ENCODE measurements around the gene TPK1. TPM values are rescaled to one million over a fixed set of nuclear protein-coding genes. Genes with fewer than 3 reads are reported as not detected.
A peak's percentile ranks its signal among the peaks of the same experiment; 100 is the strongest.
"Not testable (repeated sequence)": the region's sequence is repeated elsewhere in the genome, so short reads cannot be mapped to it uniquely, and the experiment has no call there.

The TPK1 gene
- total and polyA plus RNA-seq, 7 experiments from 2014 or later, result 18.2 to 32.9 (median 26.3) TPM

- peaks cover 0 to 15% (median 11%) of the 10 kb centered on the region in 7 donors for H3K4me1 Mint-ChIP-seq
- Histone ChIP-seq H3K9me3 (ENCODE audit: control insufficient read depth in 2 of 3, low read length in 3 of 3) (no peaks in the 10 kb centered on the region), H3K36me3 (ENCODE audit: control insufficient read depth in 2 of 3, insufficient read depth in 3 of 3, low read length in 3 of 3) (no peaks in the 10 kb centered on the region), H3K27ac (ENCODE audit: low read depth, low read length) (no peak overlapping the region), H3K4me1 (ENCODE audit: control insufficient read depth in 2 of 2, insufficient read depth in 2 of 2, low read length in 2 of 2) (no peaks in the 10 kb centered on the region), H3K4me3 (ENCODE audit: low read length) (no peak overlapping the region), H3K27me3 (ENCODE audit: control insufficient read depth in 2 of 2, insufficient read depth in 2 of 2, low read length in 2 of 2) (no peaks in the 10 kb centered on the region)
- ChIA-PET POLR2A (no interaction called here), CTCF (interaction anchor here (1.1 kb wide), 1 partner anchor 100 kb away, joined by 3 read pairs; the partner anchor contains the start of gene TPK1)
- intact Hi-C loops (cut with micrococcal nuclease), result loop anchor here in 1 of 2 donors (5.0 kb wide), 1 partner anchor 187 kb away; no protein-coding TSS in a partner anchor
- no peak overlapping the region for H3K4me3 Mint-ChIP-seq
- no peaks in the 10 kb centered on the region for H3K27me3 Mint-ChIP-seq
- no peaks in the 10 kb centered on the region for H3K9me3 Mint-ChIP-seq
- peak overlapping the region in 1 of 9 donors; percentile 46 for H3K27ac Mint-ChIP-seq
- DNase-seq, result no peak
- peaks cover 0 to 20% (median 0%) of the 10 kb centered on the region in 5 donors for H3K36me3 Mint-ChIP-seq
- ATAC-seq, result no peak
Measured at GRCh38 chr7:144735505-144736276, 100.2 kb downstream of the TPK1 start.

- Mint-ChIP-seq H3K27ac (no peak overlapping the region), H3K4me1 (peaks cover 0 to 4% (median 0%) of the 10 kb centered on the region in 7 donors), H3K27me3 (no peaks in the 10 kb centered on the region), H3K36me3 (peaks cover 0 to 25% (median 12%) of the 10 kb centered on the region in 5 donors), H3K4me3 (no peak overlapping the region), H3K9me3 (no peaks in the 10 kb centered on the region)
- ATAC-seq, result no peak
- H3K27me3 ChIP-seq (ENCODE audit: control insufficient read depth in 2 of 2, insufficient read depth in 2 of 2, low read length in 2 of 2), result no peaks in the 10 kb centered on the region
- intact Hi-C loops (cut with micrococcal nuclease), result no loop called here
- POLR2A ChIA-PET, result no interaction called here
- no peak for DNase-seq
- no peak overlapping the region for H3K27ac ChIP-seq (ENCODE audit: low read depth, low read length)
- CTCF ChIA-PET, result no interaction called here
- no peaks in the 10 kb centered on the region for H3K9me3 ChIP-seq (ENCODE audit: control insufficient read depth in 2 of 3, low read length in 3 of 3)
- H3K4me3 ChIP-seq (ENCODE audit: low read length), result no peak overlapping the region
- H3K36me3 ChIP-seq (ENCODE audit: control insufficient read depth in 2 of 3, insufficient read depth in 3 of 3, low read length in 3 of 3), result no peaks in the 10 kb centered on the region
- no peaks in the 10 kb centered on the region for H3K4me1 ChIP-seq (ENCODE audit: control insufficient read depth in 2 of 2, insufficient read depth in 2 of 2, low read length in 2 of 2)
Measured at GRCh38 chr7:144731661-144732351, 104.0 kb downstream of the TPK1 start.

- CTCF ChIA-PET, result no interaction called here
- intact Hi-C loops (cut with micrococcal nuclease), result no loop called here
Measured at GRCh38 chr7:144730224-144730623, 105.6 kb downstream of the TPK1 start.

GRCh38 chr7:144729226-144729625, 106.6 kb downstream of the TPK1 start:
- Histone ChIP-seq H3K4me3 (ENCODE audit: low read length) (no peak overlapping the region), H3K27ac (ENCODE audit: low read depth, low read length) (no peak overlapping the region), H3K4me1 (ENCODE audit: control insufficient read depth in 2 of 2, insufficient read depth in 2 of 2, low read length in 2 of 2) (no peaks in the 10 kb centered on the region), H3K9me3 (ENCODE audit: control insufficient read depth in 2 of 3, low read length in 3 of 3) (no peaks in the 10 kb centered on the region), H3K27me3 (ENCODE audit: control insufficient read depth in 2 of 2, insufficient read depth in 2 of 2, low read length in 2 of 2) (no peaks in the 10 kb centered on the region), H3K36me3 (ENCODE audit: control insufficient read depth in 2 of 3, insufficient read depth in 3 of 3, low read length in 3 of 3) (no peaks in the 10 kb centered on the region)
- Mint-ChIP-seq H3K9me3 (no peaks in the 10 kb centered on the region), H3K27me3 (no peaks in the 10 kb centered on the region), H3K27ac (no peak overlapping the region), H3K4me1 (peaks cover 0 to 5% (median 0%) of the 10 kb centered on the region in 7 donors), H3K36me3 (peaks cover 0 to 29% (median 12%) of the 10 kb centered on the region in 5 donors), H3K4me3 (no peak overlapping the region)
- no peak for DNase-seq
- ATAC-seq, result no peak
- ChIA-PET CTCF (interaction anchor here (0.8 kb wide), 1 partner anchor 11 kb away, joined by 3 read pairs; no protein-coding TSS in a partner anchor), POLR2A (no interaction called here)
- intact Hi-C loops (cut with micrococcal nuclease), result no loop called here

More at GRCh38 chr7:144730224-144730623, 105.6 kb downstream of the TPK1 start:
- no peak for ATAC-seq
- Histone ChIP-seq H3K27ac (ENCODE audit: low read depth, low read length) (no peak overlapping the region), H3K9me3 (ENCODE audit: control insufficient read depth in 2 of 3, low read length in 3 of 3) (no peaks in the 10 kb centered on the region), H3K4me3 (ENCODE audit: low read length) (no peak overlapping the region), H3K4me1 (ENCODE audit: control insufficient read depth in 2 of 2, insufficient read depth in 2 of 2, low read length in 2 of 2) (no peaks in the 10 kb centered on the region), H3K36me3 (ENCODE audit: control insufficient read depth in 2 of 3, insufficient read depth in 3 of 3, low read length in 3 of 3) (no peaks in the 10 kb centered on the region), H3K27me3 (ENCODE audit: control insufficient read depth in 2 of 2, insufficient read depth in 2 of 2, low read length in 2 of 2) (no peaks in the 10 kb centered on the region)
- POLR2A ChIA-PET, result no interaction called here
- Mint-ChIP-seq H3K27me3 (no peaks in the 10 kb centered on the region), H3K36me3 (peaks cover 0 to 26% (median 12%) of the 10 kb centered on the region in 5 donors), H3K4me3 (no peak overlapping the region), H3K4me1 (peaks cover 0 to 5% (median 0%) of the 10 kb centered on the region in 7 donors), H3K27ac (no peak overlapping the region), H3K9me3 (no peaks in the 10 kb centered on the region)
- DNase-seq, result no peak

- ATAC-seq (no peak), DNase-seq (no peak)
- Mint-ChIP-seq H3K27ac (no peak overlapping the region), H3K4me3 (no peak overlapping the region), H3K36me3 (peaks cover 0 to 29% (median 12%) of the 10 kb centered on the region in 5 donors), H3K9me3 (no peaks in the 10 kb centered on the region), H3K27me3 (no peaks in the 10 kb centered on the region), H3K4me1 (peaks cover 0 to 3% (median 0%) of the 10 kb centered on the region in 7 donors)
- Histone ChIP-seq H3K9me3 (ENCODE audit: control insufficient read depth in 2 of 3, low read length in 3 of 3) (no peaks in the 10 kb centered on the region), H3K4me3 (ENCODE audit: low read length) (no peak overlapping the region), H3K4me1 (ENCODE audit: control insufficient read depth in 2 of 2, insufficient read depth in 2 of 2, low read length in 2 of 2) (no peaks in the 10 kb centered on the region), H3K27me3 (ENCODE audit: control insufficient read depth in 2 of 2, insufficient read depth in 2 of 2, low read length in 2 of 2) (no peaks in the 10 kb centered on the region), H3K36me3 (ENCODE audit: control insufficient read depth in 2 of 3, insufficient read depth in 3 of 3, low read length in 3 of 3) (no peaks in the 10 kb centered on the region), H3K27ac (ENCODE audit: low read depth, low read length) (no peak overlapping the region)
- POLR2A ChIA-PET, result no interaction called here
- intact Hi-C loops (cut with micrococcal nuclease), result no loop called here
- CTCF ChIA-PET, result interaction anchor here (0.5 to 0.8 kb wide), 2 partner anchors 10 to 344 kb away, joined by 3 read pairs; no protein-coding TSS in a partner anchor
Measured at GRCh38 chr7:144728551-144728950, 107.3 kb downstream of the TPK1 start.

- H3K9me3 ChIP-seq (ENCODE audit: control insufficient read depth in 2 of 3, low read length in 3 of 3); H3K27ac ChIP-seq (ENCODE audit: low read depth, low read length); H3K36me3 ChIP-seq (ENCODE audit: control insufficient read depth in 2 of 3, insufficient read depth in 3 of 3, low read length in 3 of 3); H3K4me1 ChIP-seq (ENCODE audit: control insufficient read depth in 2 of 2, insufficient read depth in 2 of 2, low read length in 2 of 2); H3K9me3 Mint-ChIP-seq; H3K27ac Mint-ChIP-seq; H3K4me1 Mint-ChIP-seq; H3K4me3 Mint-ChIP-seq; H3K27me3 ChIP-seq (ENCODE audit: control insufficient read depth in 2 of 2, insufficient read depth in 2 of 2, low read length in 2 of 2); POLR2A ChIA-PET; CTCF ChIA-PET; DNase-seq; ATAC-seq; H3K27me3 Mint-ChIP-seq; intact Hi-C loops (cut with micrococcal nuclease); H3K4me3 ChIP-seq (ENCODE audit: low read length): not testable (repeated sequence)
- H3K36me3 Mint-ChIP-seq, result peaks cover 0 to 27% (median 21%) of the 10 kb centered on the region in 5 donors
Measured at GRCh38 chr7:144726840-144727239, 109.0 kb downstream of the TPK1 start.
